GM10266 (cell line): ENCODE measurements around the gene MARK4.

ENCODE experiments used
- DNase-seq: peaks from one replicate; pipeline ENCODE4 v3.0.0; 2012; ENCODE audit errors: extremely low spot score
- TF ChIP-seq, protein P1 (sequence below): IDR thresholded peaks from 2 replicates; pipeline ENCODE4 v1.5.1; 2012; ENCODE audit warnings: mild to moderate bottlenecking, low read depth; ENCODE audit not compliant: control insufficient read depth, insufficient read depth; ENCODE audit errors: missing control alignments

MARK4 gene

GRCh38 chr19:45250216-45250831 lies 747 bp upstream of the MARK4 start:
- no peak for DNase-seq

GRCh38 chr19:45251452-45252354 lies 632 bp downstream of the MARK4 start:
- TF ChIP-seq, protein P1, sequence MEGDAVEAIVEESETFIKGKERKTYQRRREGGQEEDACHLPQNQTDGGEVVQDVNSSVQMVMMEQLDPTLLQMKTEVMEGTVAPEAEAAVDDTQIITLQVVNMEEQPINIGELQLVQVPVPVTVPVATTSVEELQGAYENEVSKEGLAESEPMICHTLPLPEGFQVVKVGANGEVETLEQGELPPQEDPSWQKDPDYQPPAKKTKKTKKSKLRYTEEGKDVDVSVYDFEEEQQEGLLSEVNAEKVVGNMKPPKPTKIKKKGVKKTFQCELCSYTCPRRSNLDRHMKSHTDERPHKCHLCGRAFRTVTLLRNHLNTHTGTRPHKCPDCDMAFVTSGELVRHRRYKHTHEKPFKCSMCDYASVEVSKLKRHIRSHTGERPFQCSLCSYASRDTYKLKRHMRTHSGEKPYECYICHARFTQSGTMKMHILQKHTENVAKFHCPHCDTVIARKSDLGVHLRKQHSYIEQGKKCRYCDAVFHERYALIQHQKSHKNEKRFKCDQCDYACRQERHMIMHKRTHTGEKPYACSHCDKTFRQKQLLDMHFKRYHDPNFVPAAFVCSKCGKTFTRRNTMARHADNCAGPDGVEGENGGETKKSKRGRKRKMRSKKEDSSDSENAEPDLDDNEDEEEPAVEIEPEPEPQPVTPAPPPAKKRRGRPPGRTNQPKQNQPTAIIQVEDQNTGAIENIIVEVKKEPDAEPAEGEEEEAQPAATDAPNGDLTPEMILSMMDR = no peak
- peak; percentile 78 for DNase-seq

More at GRCh38 chr19:45250216-45250831, 747 bp upstream of the MARK4 start:
- TF ChIP-seq, protein P1 = no peak

- TF ChIP-seq, protein P1 = no peak
- DNase-seq = no peak
These were observed 2.4 kb downstream of the MARK4 start for GRCh38 chr19:45253396-45254027.

DNA sequence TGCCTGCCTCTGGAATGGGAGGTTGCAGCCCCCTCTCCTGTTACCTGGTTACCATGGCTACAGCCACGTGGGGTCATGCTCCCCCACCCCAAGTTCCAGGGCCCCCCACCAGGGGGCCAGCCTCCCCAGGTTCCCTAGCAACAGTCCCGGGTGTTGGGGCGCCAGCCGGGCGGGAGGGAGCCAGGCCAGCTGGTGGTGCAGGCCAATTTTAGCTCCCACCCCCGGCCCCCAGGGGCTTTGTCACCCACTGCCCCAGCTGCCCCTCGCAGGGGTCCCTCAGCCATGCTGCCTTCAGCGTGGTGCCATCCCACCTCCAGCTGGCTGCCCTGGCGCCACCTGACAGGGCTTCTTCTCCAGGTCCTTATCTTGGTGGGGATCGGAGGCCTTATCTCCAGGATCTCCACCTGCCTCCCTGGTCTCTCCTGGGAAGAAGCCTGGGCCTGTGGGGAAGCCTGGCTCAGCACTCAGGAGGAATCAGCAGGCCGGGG lies 3.0 kb downstream of the MARK4 start:
- TF ChIP-seq, protein P1 = no peak
- no peak for DNase-seq

DNA sequence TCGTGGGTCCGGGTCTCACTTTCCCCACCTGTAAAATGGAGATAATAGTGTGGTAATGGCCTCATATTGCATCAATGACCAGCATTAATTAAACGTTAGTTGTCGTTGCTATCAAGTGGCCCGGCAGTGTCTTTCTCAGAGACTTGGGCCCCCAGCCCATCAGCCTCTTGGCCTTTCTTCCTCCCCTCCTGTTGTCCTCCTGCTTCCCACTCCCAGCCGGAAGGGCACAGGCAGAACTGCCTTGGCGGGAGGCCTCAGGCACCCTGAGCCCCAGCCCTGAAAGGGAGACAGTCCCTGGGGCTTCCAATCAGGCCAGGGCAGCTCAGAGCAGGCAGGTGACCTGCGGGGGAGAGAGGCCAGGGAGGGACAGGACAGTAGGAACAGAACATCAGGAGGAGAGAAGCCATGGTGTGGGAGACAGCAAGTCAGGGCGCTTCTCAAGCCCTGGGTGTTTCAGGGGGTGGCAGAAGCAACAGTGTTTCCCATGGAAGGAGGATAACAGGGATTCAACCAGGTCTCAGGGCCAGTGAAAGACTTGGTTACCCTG lies 4.6 kb downstream of the MARK4 start:
- TF ChIP-seq, protein P1 = no peak
- DNase-seq = no peak

DNA sequence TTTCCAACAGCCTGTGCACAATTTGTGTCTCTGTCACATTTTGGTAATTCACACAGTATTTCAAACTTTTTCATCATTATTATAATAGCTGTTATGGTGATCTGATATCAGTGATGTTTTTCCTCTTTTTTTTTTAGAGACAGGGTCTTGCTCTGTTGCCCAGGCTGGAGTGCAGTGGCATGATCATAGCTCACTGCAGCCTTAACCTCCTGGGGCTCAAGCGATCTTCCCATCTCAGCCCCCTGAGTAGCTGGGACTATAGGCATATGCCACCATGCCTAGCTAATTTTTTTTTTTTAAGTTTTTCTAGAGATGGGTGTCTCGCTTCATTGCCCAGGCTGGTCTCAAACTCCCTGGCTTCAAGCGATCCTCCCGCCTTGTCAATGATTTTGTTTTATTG lies 5.8 kb downstream of the MARK4 start:
- TF ChIP-seq, protein P1 = no peak

More for the DNA sequence above, 5.8 kb downstream of the MARK4 start:
- DNase-seq = no peak
